ENCODE measurements around the gene ELMOD2.
A peak's percentile ranks its signal among the peaks of the same experiment; 100 is the strongest.
"Not testable (repeated sequence)": the region's sequence is repeated elsewhere in the genome, so short reads cannot be mapped to it uniquely, and the experiment has no call there.

The ELMOD2 gene

GRCh38 chr4:140523857-140524742 is at the start of gene ELMOD2:
ELMOD2 (plus strand) TSS chr4:140524168; CDS start chr4:140525429, 1,261 bp downstream.
- DNase-seq: peak; percentile 98

- no peak for DNase-seq
These were observed 40.5 kb upstream of the ELMOD2 start for GRCh38 chr4:140483445-140483844.

GRCh38 chr4:140485939-140486338 is 38.0 kb upstream of the ELMOD2 start:
- DNase-seq: no peak

GRCh38 chr4:140497405-140497746 is 26.6 kb upstream of the ELMOD2 start:
- no peak for DNase-seq

- DNase-seq: no peak
These were observed 26.0 kb upstream of the ELMOD2 start, which contains the start of gene MGAT4D for GRCh38 chr4:140497747-140498636. MGAT4D (minus strand) TSS chr4:140498293; CDS start chr4:140498222, 71 bp downstream.

GRCh38 chr4:140499391-140499790 is 24.6 kb upstream of the ELMOD2 start:
- DNase-seq: no peak

- no peak for DNase-seq
These were observed 19.7 kb upstream of the ELMOD2 start for GRCh38 chr4:140504261-140504660.

GRCh38 chr4:140513765-140514164 is 10.2 kb upstream of the ELMOD2 start:
- not testable (repeated sequence) for DNase-seq

GRCh38 chr4:140515423-140515822 is 8.5 kb upstream of the ELMOD2 start:
- DNase-seq: no peak

- no peak for DNase-seq
These were observed 555 bp upstream of the ELMOD2 start for GRCh38 chr4:140523370-140523856.

GRCh38 chr4:140529434-140529833 is 5.5 kb downstream of the ELMOD2 start:
- DNase-seq: peak in 1 of 2 experiments; percentile 8

GRCh38 chr4:140533951-140534480 is 10.0 kb downstream of the ELMOD2 start:
- DNase-seq: no peak

- no peak for DNase-seq
These were observed 32.6 kb downstream of the ELMOD2 start for GRCh38 chr4:140556372-140557085.

- DNase-seq: no peak
These were observed 34.0 kb downstream of the ELMOD2 start for GRCh38 chr4:140557831-140558435.

GRCh38 chr4:140559696-140560095 is 35.7 kb downstream of the ELMOD2 start:
- DNase-seq: no peak

- peak; percentile 12 to 14 for DNase-seq
These were observed 44.7 kb downstream of the ELMOD2 start, which contains the start of gene UCP1 for GRCh38 chr4:140568507-140569306. UCP1 (minus strand) TSS chr4:140568961; CDS start chr4:140568729, 232 bp downstream.

GRCh38 chr4:140569307-140569638 is 45.3 kb downstream of the ELMOD2 start:
- DNase-seq: no peak

- DNase-seq: no peak
These were observed 47.7 kb downstream of the ELMOD2 start for GRCh38 chr4:140571620-140572019.

GRCh38 chr4:140575489-140575888 is 51.5 kb downstream of the ELMOD2 start:
- no peak for DNase-seq

GRCh38 chr4:140579278-140579677 is 55.3 kb downstream of the ELMOD2 start:
- no peak for DNase-seq

- no peak for DNase-seq
These were observed 57.1 kb downstream of the ELMOD2 start for GRCh38 chr4:140581078-140581477.

All from Kasumi-1 (cell line).